ENCODE data around the gene GOLGA6C.

Gene GOLGA6C

DNA sequence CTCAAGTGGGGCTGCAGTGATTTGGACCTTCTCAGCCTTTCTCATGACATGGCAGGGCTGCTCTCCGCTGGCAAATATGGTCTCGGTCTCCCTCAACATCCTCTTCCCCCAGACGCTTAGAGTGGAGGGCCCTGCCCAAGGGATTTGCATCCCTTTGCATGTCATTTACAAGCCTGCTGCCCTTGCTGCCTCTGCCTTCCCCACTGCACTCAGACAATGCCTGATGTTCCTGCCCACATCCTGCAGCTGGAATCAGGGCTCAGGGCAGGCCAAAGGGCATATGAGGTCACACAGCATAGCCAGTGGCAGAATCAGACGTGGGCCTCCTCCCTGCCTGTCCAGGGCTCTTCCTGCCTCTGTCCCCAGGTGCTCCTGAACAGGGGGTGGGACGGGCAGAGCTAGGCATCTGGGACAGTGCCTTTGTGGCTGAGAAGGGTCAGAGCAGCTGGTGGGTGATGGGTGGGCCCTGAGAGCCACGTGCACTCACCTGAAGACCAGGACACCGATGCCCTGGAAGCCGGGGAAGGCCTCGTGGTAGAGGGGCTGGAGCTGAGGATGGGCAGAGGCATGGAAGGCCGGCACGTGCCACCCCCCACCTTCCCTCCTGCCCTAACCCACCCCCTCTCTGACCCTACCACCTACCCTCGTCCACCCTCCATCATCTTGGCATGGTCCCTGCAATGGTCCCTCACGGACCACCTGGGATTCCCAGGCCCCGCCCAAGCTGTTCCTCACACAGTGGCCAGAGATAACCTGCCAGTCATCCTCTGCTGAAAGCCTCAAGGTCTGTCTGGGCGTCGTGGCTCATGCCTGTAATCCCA is 27.4 kb upstream of the GOLGA6C start:
- H3K27ac ChIP-seq (ENCODE audit: poor library complexity, severe bottlenecking), result no peak overlapping the region
- H3K9me3 ChIP-seq (ENCODE audit: severe bottlenecking), result no peaks in the 10 kb centered on the region
- ATAC-seq (ENCODE audit: low read depth), result no peak
- TF ChIP-seq, protein P1, sequence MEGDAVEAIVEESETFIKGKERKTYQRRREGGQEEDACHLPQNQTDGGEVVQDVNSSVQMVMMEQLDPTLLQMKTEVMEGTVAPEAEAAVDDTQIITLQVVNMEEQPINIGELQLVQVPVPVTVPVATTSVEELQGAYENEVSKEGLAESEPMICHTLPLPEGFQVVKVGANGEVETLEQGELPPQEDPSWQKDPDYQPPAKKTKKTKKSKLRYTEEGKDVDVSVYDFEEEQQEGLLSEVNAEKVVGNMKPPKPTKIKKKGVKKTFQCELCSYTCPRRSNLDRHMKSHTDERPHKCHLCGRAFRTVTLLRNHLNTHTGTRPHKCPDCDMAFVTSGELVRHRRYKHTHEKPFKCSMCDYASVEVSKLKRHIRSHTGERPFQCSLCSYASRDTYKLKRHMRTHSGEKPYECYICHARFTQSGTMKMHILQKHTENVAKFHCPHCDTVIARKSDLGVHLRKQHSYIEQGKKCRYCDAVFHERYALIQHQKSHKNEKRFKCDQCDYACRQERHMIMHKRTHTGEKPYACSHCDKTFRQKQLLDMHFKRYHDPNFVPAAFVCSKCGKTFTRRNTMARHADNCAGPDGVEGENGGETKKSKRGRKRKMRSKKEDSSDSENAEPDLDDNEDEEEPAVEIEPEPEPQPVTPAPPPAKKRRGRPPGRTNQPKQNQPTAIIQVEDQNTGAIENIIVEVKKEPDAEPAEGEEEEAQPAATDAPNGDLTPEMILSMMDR (IDR thresholded peaks at IDR 0.05; ENCODE audit: poor library complexity, severe bottlenecking), result no peak
- no peaks in the 10 kb centered on the region for H3K36me3 ChIP-seq (ENCODE audit: low read depth)
- DNase-seq (ENCODE audit: low spot score), result peak; percentile 61
- H3K4me1 ChIP-seq (ENCODE audit: insufficient read depth, poor library complexity, severe bottlenecking), result no peaks in the 10 kb centered on the region
- no peaks in the 10 kb centered on the region for H3K27me3 ChIP-seq (ENCODE audit: insufficient read depth, poor library complexity, severe bottlenecking)
- no peak overlapping the region for H3K4me3 ChIP-seq (ENCODE audit: severe bottlenecking)

DNA sequence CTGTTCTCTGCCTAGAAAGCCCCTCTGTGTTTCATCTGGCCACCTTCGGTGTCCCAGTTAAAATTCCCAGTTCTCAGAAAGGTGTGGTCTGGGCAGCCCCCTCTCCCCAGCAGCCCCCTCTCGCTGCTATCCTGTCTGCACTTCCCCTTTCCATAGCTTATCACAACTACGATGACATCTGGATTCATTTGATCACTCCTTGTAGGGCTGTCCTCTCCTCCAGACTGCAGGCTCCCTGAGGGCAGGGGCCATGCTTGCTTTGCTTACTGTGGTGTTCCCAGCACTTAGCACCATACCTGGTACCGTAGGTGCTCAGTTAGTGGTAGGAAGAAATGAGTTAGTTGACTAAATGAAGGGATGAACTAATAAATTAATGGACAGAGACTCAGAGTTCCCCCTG is 26.3 kb upstream of the GOLGA6C start:
- TF ChIP-seq, protein P1 (IDR thresholded peaks at IDR 0.05; ENCODE audit: poor library complexity, severe bottlenecking), result no peak
- H3K27me3 ChIP-seq (ENCODE audit: insufficient read depth, poor library complexity, severe bottlenecking), result no peaks in the 10 kb centered on the region
- H3K4me3 ChIP-seq (ENCODE audit: severe bottlenecking), result no peak overlapping the region
- H3K36me3 ChIP-seq (ENCODE audit: low read depth), result no peaks in the 10 kb centered on the region
- no peak overlapping the region for H3K27ac ChIP-seq (ENCODE audit: poor library complexity, severe bottlenecking)
- no peak for ATAC-seq (ENCODE audit: low read depth)
- no peaks in the 10 kb centered on the region for H3K9me3 ChIP-seq (ENCODE audit: severe bottlenecking)
- H3K4me1 ChIP-seq (ENCODE audit: insufficient read depth, poor library complexity, severe bottlenecking), result no peaks in the 10 kb centered on the region
- peak; percentile 19 for DNase-seq (ENCODE audit: low spot score)

DNA sequence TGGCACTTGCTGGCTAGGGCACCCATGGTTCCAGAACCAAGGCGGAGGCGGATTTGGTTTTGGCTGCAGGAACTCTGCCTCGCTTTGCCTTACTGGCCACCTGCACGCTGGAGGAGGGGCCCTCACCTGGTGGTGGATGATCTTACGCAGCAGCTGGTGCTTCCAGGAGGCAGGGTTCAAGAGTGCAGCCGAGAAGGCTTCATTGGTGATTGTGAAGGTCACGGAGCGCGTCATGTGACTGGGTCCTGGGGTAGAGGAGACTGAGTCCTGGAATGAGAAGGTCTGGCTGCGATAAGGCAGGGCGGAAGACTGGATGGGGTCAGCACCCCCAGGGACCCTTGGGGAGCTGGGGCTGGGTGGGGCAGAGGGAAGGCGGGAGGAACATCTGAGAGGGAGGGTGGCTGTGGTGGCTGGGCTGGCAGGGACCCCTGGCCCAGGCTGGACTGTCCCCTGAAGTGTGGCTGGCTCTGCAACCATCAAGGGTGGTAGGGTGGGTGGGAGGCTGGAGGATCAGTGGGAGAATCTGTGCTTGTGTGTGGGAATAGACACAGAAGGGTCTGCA is 25.8 kb upstream of the GOLGA6C start:
- ATAC-seq (ENCODE audit: low read depth), result no peak

DNA sequence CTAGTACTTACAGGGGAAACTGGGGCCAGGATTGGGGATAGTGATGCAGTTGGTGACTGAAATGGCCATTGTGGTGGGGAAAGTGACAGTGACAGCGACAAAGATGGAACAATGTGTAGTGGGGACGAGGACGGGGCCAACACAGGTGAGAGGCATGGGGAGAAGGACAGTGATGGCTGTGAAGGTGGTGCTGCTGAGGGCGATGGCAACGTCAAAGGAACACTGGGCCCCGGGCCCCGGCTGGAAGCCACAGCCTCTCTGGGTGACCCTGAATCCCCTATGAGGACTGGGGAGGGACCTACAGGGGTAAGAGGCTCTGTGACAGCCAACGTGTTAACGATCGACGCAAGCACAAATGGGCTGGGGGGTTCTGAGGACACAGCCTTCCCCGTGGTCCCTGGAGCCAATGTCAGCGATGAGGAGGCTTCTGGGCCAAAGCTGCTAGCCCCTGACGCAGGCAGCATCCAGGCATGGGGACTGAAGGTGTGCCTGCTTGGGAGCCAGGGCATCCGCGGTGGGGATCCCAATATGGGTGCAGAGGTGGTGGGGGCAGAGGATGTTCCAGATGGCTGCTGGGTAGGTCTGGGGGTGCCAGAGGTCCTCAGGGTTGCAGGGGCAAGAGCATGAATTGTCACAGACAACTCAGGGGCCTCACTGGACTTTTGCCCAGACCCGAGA is 25.2 kb upstream of the GOLGA6C start:
- Histone ChIP-seq H3K9me3 (ENCODE audit: severe bottlenecking) (no peaks in the 10 kb centered on the region), H3K36me3 (ENCODE audit: low read depth) (no peaks in the 10 kb centered on the region), H3K4me1 (ENCODE audit: insufficient read depth, poor library complexity, severe bottlenecking) (no peaks in the 10 kb centered on the region), H3K27me3 (ENCODE audit: insufficient read depth, poor library complexity, severe bottlenecking) (no peaks in the 10 kb centered on the region), H3K27ac (ENCODE audit: poor library complexity, severe bottlenecking) (no peak overlapping the region), H3K4me3 (ENCODE audit: severe bottlenecking) (no peak overlapping the region)
- ATAC-seq (ENCODE audit: low read depth) (no peak), DNase-seq (ENCODE audit: low spot score) (peak; percentile 65)
- TF ChIP-seq, protein P1 (IDR thresholded peaks at IDR 0.05; ENCODE audit: poor library complexity, severe bottlenecking), result no peak

More for the DNA sequence above, 25.8 kb upstream of the GOLGA6C start:
- TF ChIP-seq, protein P1 (IDR thresholded peaks at IDR 0.05; ENCODE audit: poor library complexity, severe bottlenecking), result no peak
- H3K4me3 ChIP-seq (ENCODE audit: severe bottlenecking), result no peak overlapping the region
- no peak overlapping the region for H3K27ac ChIP-seq (ENCODE audit: poor library complexity, severe bottlenecking)
- no peaks in the 10 kb centered on the region for H3K9me3 ChIP-seq (ENCODE audit: severe bottlenecking)
- peak; percentile 65 for DNase-seq (ENCODE audit: low spot score)
- H3K27me3 ChIP-seq (ENCODE audit: insufficient read depth, poor library complexity, severe bottlenecking), result no peaks in the 10 kb centered on the region
- H3K36me3 ChIP-seq (ENCODE audit: low read depth), result no peaks in the 10 kb centered on the region
- H3K4me1 ChIP-seq (ENCODE audit: insufficient read depth, poor library complexity, severe bottlenecking), result no peaks in the 10 kb centered on the region
